ENCODE data around the gene SLCO4A1. TPM values are rescaled to one million over a fixed set of nuclear protein-coding genes. Genes with fewer than 3 reads are reported as not detected.
"Not testable (repeated sequence)": the region's sequence is repeated elsewhere in the genome, so short reads cannot be mapped to it uniquely, and the experiment has no call there.

SLCO4A1 gene
- total RNA-seq, 1 donor = under 0.01 TPM

GRCh38 chr20:62682912-62683517 is 40.7 kb downstream of the SLCO4A1 start:
- TF ChIP-seq, protein P1, sequence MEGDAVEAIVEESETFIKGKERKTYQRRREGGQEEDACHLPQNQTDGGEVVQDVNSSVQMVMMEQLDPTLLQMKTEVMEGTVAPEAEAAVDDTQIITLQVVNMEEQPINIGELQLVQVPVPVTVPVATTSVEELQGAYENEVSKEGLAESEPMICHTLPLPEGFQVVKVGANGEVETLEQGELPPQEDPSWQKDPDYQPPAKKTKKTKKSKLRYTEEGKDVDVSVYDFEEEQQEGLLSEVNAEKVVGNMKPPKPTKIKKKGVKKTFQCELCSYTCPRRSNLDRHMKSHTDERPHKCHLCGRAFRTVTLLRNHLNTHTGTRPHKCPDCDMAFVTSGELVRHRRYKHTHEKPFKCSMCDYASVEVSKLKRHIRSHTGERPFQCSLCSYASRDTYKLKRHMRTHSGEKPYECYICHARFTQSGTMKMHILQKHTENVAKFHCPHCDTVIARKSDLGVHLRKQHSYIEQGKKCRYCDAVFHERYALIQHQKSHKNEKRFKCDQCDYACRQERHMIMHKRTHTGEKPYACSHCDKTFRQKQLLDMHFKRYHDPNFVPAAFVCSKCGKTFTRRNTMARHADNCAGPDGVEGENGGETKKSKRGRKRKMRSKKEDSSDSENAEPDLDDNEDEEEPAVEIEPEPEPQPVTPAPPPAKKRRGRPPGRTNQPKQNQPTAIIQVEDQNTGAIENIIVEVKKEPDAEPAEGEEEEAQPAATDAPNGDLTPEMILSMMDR (IDR thresholded peaks at IDR 0.05; ENCODE audit: extremely low read depth, low read depth, low read length) = no peak
- no peak overlapping the region for H3K4me2 ChIP-seq (ENCODE audit: insufficient read depth, low read length)
- H3K9me3 ChIP-seq (ENCODE audit: low read depth, low read length) = peaks cover 4% of the 10 kb centered on the region
- H3K36me3 ChIP-seq (ENCODE audit: insufficient read depth, low read length) = no peaks in the 10 kb centered on the region
- H3K27ac ChIP-seq (ENCODE audit: low read depth, low read length) = no peak overlapping the region
- no peak overlapping the region for H2AFZ ChIP-seq (ENCODE audit: low read length)
- no peaks in the 10 kb centered on the region for H4K20me1 ChIP-seq (ENCODE audit: insufficient read depth, low read length)
- H3K4me3 ChIP-seq (ENCODE audit: insufficient read depth, low read length) = no peak overlapping the region
- no peak for DNase-seq (ENCODE audit: insufficient read length, low spot score, missing footprints)
- H3K27me3 ChIP-seq (ENCODE audit: insufficient read depth, low read length) = peaks cover 21% of the 10 kb centered on the region
- H3K4me1 ChIP-seq (ENCODE audit: insufficient read depth, low read length) = no peaks in the 10 kb centered on the region
- H3K79me2 ChIP-seq (ENCODE audit: insufficient read depth, low read length) = no peaks in the 10 kb centered on the region

GRCh38 chr20:62683660-62684322 is 41.5 kb downstream of the SLCO4A1 start:
- not testable (repeated sequence) for H4K20me1 ChIP-seq (ENCODE audit: insufficient read depth, low read length); H3K4me3 ChIP-seq (ENCODE audit: insufficient read depth, low read length); H3K36me3 ChIP-seq (ENCODE audit: insufficient read depth, low read length); H3K27ac ChIP-seq (ENCODE audit: low read depth, low read length); H3K79me2 ChIP-seq (ENCODE audit: insufficient read depth, low read length); DNase-seq (ENCODE audit: insufficient read length, low spot score, missing footprints); H3K4me1 ChIP-seq (ENCODE audit: insufficient read depth, low read length); H2AFZ ChIP-seq (ENCODE audit: low read length); H3K4me2 ChIP-seq (ENCODE audit: insufficient read depth, low read length); H3K9me3 ChIP-seq (ENCODE audit: low read depth, low read length)
- H3K27me3 ChIP-seq (ENCODE audit: insufficient read depth, low read length) = peaks cover 21% of the 10 kb centered on the region

- Histone ChIP-seq H3K36me3 (ENCODE audit: insufficient read depth, low read length) (no peaks in the 10 kb centered on the region), H3K79me2 (ENCODE audit: insufficient read depth, low read length) (no peaks in the 10 kb centered on the region)
These were observed 42.7 kb downstream of the SLCO4A1 start for GRCh38 chr20:62684981-62685380.

DNA sequence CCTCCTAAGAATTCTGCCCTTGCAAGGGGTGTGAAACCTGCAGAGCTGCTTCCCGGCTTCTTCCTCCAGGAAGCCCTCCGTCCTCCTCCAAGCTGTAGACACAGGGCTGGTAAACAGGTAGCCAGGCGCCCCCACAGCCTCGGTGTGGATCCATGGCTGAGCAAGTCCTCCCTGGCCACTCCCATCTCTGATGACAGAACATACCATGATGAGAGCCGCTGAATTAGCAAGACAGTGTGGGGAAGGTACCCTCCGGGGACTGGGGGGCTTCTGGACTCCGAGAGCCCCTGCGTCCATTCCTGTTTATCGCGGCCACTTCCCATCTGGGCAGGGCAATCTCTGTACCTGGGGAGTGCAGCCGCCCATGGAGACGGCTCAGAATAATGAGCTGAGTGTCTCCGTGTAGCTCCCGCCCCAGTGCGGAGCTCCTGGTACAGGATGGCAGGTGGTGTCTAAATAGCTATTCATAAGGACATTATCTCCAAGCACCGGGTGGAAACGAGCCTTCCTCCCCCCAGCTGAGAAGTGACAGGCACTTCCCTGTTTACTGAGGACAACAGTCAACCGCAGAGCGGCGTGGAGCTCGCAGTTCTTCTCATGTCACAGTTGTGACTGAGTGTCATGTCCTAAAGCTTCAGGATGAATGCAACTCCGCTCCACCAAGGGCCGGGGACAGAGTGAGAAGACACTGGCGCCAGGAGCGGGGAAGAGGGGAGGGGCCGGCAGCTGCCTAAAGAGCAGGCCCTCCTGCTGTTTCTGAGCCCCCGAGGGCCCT is 43.7 kb downstream of the SLCO4A1 start:
- H3K36me3 ChIP-seq (ENCODE audit: insufficient read depth, low read length) = no peaks in the 10 kb centered on the region
- peaks cover 21% of the 10 kb centered on the region for H3K27me3 ChIP-seq (ENCODE audit: insufficient read depth, low read length)
- H2AFZ ChIP-seq (ENCODE audit: low read length) = no peak overlapping the region
- TF ChIP-seq, protein P1 (IDR thresholded peaks at IDR 0.05; ENCODE audit: extremely low read depth, low read depth, low read length) = no peak
- H4K20me1 ChIP-seq (ENCODE audit: insufficient read depth, low read length) = no peaks in the 10 kb centered on the region
- H3K4me1 ChIP-seq (ENCODE audit: insufficient read depth, low read length) = no peaks in the 10 kb centered on the region
- no peak overlapping the region for H3K27ac ChIP-seq (ENCODE audit: low read depth, low read length)
- H3K79me2 ChIP-seq (ENCODE audit: insufficient read depth, low read length) = no peaks in the 10 kb centered on the region
- no peak overlapping the region for H3K4me2 ChIP-seq (ENCODE audit: insufficient read depth, low read length)
- no peak overlapping the region for H3K4me3 ChIP-seq (ENCODE audit: insufficient read depth, low read length)
- DNase-seq (ENCODE audit: insufficient read length, low spot score, missing footprints) = no peak
- H3K9me3 ChIP-seq (ENCODE audit: low read depth, low read length) = no peaks in the 10 kb centered on the region

More at GRCh38 chr20:62684981-62685380, 42.7 kb downstream of the SLCO4A1 start:
- H3K27me3 ChIP-seq (ENCODE audit: insufficient read depth, low read length) = peaks cover 21% of the 10 kb centered on the region
- no peak overlapping the region for H3K4me3 ChIP-seq (ENCODE audit: insufficient read depth, low read length)
- TF ChIP-seq, protein P1 (IDR thresholded peaks at IDR 0.05; ENCODE audit: extremely low read depth, low read depth, low read length) = no peak
- no peak overlapping the region for H2AFZ ChIP-seq (ENCODE audit: low read length)
- H4K20me1 ChIP-seq (ENCODE audit: insufficient read depth, low read length) = no peaks in the 10 kb centered on the region
- peaks cover 3% of the 10 kb centered on the region for H3K9me3 ChIP-seq (ENCODE audit: low read depth, low read length)
- H3K27ac ChIP-seq (ENCODE audit: low read depth, low read length) = no peak overlapping the region
- no peaks in the 10 kb centered on the region for H3K4me1 ChIP-seq (ENCODE audit: insufficient read depth, low read length)
- DNase-seq (ENCODE audit: insufficient read length, low spot score, missing footprints) = no peak
- H3K4me2 ChIP-seq (ENCODE audit: insufficient read depth, low read length) = no peak overlapping the region
